ENCODE measurements around the gene SART3. TPM values are rescaled to one million over a fixed set of nuclear protein-coding genes. Genes with fewer than 3 reads are reported as not detected.

Gene SART3
- total and polyA plus RNA-seq, 2 of the 13 experiments (the other 11 are each of a cell fraction or from before 2014, with no cell fraction given): 16.1 to 69.9 TPM

DNA sequence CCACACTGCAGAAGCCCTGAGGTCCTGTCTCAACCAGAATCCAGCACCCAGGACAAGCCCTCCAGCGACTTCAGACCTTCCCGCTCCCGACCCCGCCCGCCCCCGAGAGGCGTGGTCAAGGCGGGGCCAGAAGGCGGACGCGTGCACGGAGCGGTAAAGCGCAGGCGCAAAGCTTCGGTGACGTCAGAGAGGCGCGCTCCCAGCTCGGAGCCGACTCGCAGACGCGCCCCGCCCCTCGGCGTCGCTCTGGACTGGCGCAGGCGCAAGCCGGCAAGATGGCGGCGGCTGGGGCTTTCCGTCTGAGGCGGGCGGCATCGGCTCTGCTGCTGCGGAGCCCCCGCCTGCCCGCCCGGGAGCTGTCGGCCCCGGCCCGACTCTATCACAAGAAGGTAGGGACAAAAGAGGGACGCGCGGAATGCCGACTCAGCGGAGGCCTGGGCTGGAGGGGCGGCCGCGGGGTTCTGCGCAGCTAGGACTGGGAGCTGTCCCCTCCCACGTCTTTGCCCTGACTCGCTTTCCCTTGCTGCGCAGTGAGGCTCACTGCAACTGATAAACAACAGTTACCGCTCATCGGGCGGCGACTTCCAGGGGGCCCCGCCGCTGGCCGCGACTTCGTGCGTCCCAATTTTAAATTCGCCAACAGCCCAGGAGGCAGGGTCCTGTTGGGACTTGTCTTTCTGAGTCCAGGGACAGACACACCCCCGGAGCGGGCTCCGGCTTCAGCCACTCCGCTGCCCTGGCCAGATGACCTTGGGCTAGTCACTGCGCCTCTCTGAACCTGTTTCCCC is 1.6 kb upstream of the SART3 start, which contains the start of gene ISCU (continued):
- TF ChIP-seq, protein P1, sequence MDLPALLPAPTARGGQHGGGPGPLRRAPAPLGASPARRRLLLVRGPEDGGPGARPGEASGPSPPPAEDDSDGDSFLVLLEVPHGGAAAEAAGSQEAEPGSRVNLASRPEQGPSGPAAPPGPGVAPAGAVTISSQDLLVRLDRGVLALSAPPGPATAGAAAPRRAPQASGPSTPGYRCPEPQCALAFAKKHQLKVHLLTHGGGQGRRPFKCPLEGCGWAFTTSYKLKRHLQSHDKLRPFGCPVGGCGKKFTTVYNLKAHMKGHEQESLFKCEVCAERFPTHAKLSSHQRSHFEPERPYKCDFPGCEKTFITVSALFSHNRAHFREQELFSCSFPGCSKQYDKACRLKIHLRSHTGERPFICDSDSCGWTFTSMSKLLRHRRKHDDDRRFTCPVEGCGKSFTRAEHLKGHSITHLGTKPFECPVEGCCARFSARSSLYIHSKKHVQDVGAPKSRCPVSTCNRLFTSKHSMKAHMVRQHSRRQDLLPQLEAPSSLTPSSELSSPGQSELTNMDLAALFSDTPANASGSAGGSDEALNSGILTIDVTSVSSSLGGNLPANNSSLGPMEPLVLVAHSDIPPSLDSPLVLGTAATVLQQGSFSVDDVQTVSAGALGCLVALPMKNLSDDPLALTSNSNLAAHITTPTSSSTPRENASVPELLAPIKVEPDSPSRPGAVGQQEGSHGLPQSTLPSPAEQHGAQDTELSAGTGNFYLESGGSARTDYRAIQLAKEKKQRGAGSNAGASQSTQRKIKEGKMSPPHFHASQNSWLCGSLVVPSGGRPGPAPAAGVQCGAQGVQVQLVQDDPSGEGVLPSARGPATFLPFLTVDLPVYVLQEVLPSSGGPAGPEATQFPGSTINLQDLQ (CRISPR knock-in tag; IDR thresholded peaks at IDR 0.05): peak; percentile 80; the same call in 1 of the 2 replicates
- TF ChIP-seq ETV5 (CRISPR knock-in tag; IDR thresholded peaks at IDR 0.05; ENCODE audit: borderline replicate concordance) (no peak), RAD21 (CRISPR knock-in tag; IDR thresholded peaks at IDR 0.05) (peak; percentile 31; the same call in 1 of the 2 replicates), SOX13 (IDR thresholded peaks at IDR 0.05) (no peak), SOX13 (CRISPR knock-in tag; conservative IDR thresholded peaks at IDR 0.05 in 1 of 2, IDR thresholded peaks at IDR 0.05 in 1 of 2) (no peak), HOXA5 (CRISPR knock-in tag; IDR thresholded peaks at IDR 0.05) (peak; percentile 70), TCF7L2 (IDR thresholded peaks at IDR 0.05; ENCODE audit: low read depth, low read length) (no peak), EHMT2 (IDR thresholded peaks at IDR 0.05; ENCODE audit: borderline replicate concordance, low read depth, low read length) (no peak), ZNF317 (CRISPR knock-in tag; IDR thresholded peaks at IDR 0.05) (peak; percentile 66; the same call in 1 of the 2 replicates), POLR2AphosphoS2 (IDR thresholded peaks at IDR 0.05; ENCODE audit: low read depth, low read length) (no peak), SRSF1 (optimal IDR thresholded peaks at IDR 0.05; ENCODE audit: low read depth, low read length) (no peak)
- TF ChIP-seq, protein P2, sequence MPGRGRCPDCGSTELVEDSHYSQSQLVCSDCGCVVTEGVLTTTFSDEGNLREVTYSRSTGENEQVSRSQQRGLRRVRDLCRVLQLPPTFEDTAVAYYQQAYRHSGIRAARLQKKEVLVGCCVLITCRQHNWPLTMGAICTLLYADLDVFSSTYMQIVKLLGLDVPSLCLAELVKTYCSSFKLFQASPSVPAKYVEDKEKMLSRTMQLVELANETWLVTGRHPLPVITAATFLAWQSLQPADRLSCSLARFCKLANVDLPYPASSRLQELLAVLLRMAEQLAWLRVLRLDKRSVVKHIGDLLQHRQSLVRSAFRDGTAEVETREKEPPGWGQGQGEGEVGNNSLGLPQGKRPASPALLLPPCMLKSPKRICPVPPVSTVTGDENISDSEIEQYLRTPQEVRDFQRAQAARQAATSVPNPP (CRISPR knock-in tag; IDR thresholded peaks at IDR 0.05): peak; percentile 91; the same call in 1 of the 2 replicates
- TF ChIP-seq, protein P3, sequence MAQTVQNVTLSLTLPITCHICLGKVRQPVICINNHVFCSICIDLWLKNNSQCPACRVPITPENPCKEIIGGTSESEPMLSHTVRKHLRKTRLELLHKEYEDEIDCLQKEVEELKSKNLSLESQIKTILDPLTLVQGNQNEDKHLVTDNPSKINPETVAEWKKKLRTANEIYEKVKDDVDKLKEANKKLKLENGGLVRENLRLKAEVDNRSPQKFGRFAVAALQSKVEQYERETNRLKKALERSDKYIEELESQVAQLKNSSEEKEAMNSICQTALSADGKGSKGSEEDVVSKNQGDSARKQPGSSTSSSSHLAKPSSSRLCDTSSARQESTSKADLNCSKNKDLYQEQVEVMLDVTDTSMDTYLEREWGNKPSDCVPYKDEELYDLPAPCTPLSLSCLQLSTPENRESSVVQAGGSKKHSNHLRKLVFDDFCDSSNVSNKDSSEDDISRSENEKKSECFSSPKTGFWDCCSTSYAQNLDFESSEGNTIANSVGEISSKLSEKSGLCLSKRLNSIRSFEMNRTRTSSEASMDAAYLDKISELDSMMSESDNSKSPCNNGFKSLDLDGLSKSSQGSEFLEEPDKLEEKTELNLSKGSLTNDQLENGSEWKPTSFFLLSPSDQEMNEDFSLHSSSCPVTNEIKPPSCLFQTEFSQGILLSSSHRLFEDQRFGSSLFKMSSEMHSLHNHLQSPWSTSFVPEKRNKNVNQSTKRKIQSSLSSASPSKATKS (CRISPR knock-in tag; IDR thresholded peaks at IDR 0.05): no peak
- TF ChIP-seq, protein P4, sequence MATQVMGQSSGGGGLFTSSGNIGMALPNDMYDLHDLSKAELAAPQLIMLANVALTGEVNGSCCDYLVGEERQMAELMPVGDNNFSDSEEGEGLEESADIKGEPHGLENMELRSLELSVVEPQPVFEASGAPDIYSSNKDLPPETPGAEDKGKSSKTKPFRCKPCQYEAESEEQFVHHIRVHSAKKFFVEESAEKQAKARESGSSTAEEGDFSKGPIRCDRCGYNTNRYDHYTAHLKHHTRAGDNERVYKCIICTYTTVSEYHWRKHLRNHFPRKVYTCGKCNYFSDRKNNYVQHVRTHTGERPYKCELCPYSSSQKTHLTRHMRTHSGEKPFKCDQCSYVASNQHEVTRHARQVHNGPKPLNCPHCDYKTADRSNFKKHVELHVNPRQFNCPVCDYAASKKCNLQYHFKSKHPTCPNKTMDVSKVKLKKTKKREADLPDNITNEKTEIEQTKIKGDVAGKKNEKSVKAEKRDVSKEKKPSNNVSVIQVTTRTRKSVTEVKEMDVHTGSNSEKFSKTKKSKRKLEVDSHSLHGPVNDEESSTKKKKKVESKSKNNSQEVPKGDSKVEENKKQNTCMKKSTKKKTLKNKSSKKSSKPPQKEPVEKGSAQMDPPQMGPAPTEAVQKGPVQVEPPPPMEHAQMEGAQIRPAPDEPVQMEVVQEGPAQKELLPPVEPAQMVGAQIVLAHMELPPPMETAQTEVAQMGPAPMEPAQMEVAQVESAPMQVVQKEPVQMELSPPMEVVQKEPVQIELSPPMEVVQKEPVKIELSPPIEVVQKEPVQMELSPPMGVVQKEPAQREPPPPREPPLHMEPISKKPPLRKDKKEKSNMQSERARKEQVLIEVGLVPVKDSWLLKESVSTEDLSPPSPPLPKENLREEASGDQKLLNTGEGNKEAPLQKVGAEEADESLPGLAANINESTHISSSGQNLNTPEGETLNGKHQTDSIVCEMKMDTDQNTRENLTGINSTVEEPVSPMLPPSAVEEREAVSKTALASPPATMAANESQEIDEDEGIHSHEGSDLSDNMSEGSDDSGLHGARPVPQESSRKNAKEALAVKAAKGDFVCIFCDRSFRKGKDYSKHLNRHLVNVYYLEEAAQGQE (IDR thresholded peaks at IDR 0.05; ENCODE audit: borderline replicate concordance in 1 of 2, low read depth in 1 of 2, low read length in 2 of 2): no peak
- TF ChIP-seq, protein P5, sequence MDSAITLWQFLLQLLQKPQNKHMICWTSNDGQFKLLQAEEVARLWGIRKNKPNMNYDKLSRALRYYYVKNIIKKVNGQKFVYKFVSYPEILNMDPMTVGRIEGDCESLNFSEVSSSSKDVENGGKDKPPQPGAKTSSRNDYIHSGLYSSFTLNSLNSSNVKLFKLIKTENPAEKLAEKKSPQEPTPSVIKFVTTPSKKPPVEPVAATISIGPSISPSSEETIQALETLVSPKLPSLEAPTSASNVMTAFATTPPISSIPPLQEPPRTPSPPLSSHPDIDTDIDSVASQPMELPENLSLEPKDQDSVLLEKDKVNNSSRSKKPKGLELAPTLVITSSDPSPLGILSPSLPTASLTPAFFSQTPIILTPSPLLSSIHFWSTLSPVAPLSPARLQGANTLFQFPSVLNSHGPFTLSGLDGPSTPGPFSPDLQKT (CRISPR knock-in tag; IDR thresholded peaks at IDR 0.05; ENCODE audit: borderline replicate concordance): no peak

All from HepG2 (cell line).